Thyroid gland (tissue), 4 donors: ENCODE measurements around the gene CHMP2A. TPM values are rescaled to one million over a fixed set of nuclear protein-coding genes. Genes with fewer than 3 reads are reported as not detected.

Experiments
- DNase-seq, 2 donors: peaks; one replicate each; pipeline ENCODE4 v3.0.0-alpha.2; 2019
- H3K27ac ChIP-seq, 3 donors: fragments of 200-600 bp; sonication (generic); 1 replicate in 2 of 3; 2 replicates in 1 of 3; pipeline ENCODE4 v1.5.1; 2016 to 2019; ENCODE audit warnings: mild to moderate bottlenecking in 1 of 3, moderate library complexity in 1 of 3
- H3K27me3 ChIP-seq: fragments of 200-600 bp; sonication (generic); one replicate; pipeline ENCODE4 v1.5.1; 2019
- H3K36me3 ChIP-seq, 2 donors: fragments of 200-600 bp; sonication (generic); one replicate each; pipeline ENCODE4 v1.5.1; 2016 to 2019
- H3K4me1 ChIP-seq, 2 donors: fragments of 200-600 bp; sonication (generic); one replicate each; pipeline ENCODE4 v1.5.1; 2017 to 2019
- H3K4me3 ChIP-seq, 3 donors: fragments of 200-600 bp; sonication (generic); replicated peaks in 1 of 3; 1 replicate in 2 of 3; 2 replicates in 1 of 3; pipeline ENCODE4 v1.5.1; 2016; ENCODE audit warnings: mild to moderate bottlenecking in 1 of 3
- H3K9me3 ChIP-seq: fragments of 200-600 bp; sonication (generic); one replicate; pipeline ENCODE4 v1.5.1; 2017
- POLR2A ChIP-seq, 2 donors: fragments of 450-650 bp; IDR thresholded peaks; one replicate each; pipeline ENCODE4 v1.6.1; 2017; ENCODE audit warnings: antibody characterized with exemption in 2 of 2, mild to moderate bottlenecking in 2 of 2, moderate library complexity in 1 of 2
- WGBS, 2 donors: methylation state at CpG; one replicate each; pipeline ENCODE4 v1.1.5; 2017; 5-methylcytosine and 5-hydroxymethylcytosine counted together
- intact Hi-C: fragments of 100-400 bp; cut with DNase I; formaldehyde crosslinking; loops from one replicate; pipeline ENCODE4 v1.15.1; 2023
- total RNA-seq, 4 donors: library from RNA; depleted of rRNA; stranded (reverse); fragments of >200 nt; gene quantifications; one replicate each; pipeline ENCODE4 v1.2.3, GENCODE V29; 2016
- TF ChIP-seq, protein P1 (sequence below), 6 experiments: fragments of 200-600 bp in 3 of 6; fragments of 450-650 bp in 3 of 6; sonication (generic) in 3 of 6; IDR thresholded peaks; one replicate each; pipeline ENCODE4 v1.5.1; 2016 to 2019; ENCODE audit warnings: antibody characterized with exemption in 6 of 6, mild to moderate bottlenecking in 2 of 6, inconsistent platforms in 1 of 6, moderate library complexity in 1 of 6

CHMP2A gene
- total RNA-seq, 4 donors from 2014 or later: 123 to 155 (median 148) TPM

DNA sequence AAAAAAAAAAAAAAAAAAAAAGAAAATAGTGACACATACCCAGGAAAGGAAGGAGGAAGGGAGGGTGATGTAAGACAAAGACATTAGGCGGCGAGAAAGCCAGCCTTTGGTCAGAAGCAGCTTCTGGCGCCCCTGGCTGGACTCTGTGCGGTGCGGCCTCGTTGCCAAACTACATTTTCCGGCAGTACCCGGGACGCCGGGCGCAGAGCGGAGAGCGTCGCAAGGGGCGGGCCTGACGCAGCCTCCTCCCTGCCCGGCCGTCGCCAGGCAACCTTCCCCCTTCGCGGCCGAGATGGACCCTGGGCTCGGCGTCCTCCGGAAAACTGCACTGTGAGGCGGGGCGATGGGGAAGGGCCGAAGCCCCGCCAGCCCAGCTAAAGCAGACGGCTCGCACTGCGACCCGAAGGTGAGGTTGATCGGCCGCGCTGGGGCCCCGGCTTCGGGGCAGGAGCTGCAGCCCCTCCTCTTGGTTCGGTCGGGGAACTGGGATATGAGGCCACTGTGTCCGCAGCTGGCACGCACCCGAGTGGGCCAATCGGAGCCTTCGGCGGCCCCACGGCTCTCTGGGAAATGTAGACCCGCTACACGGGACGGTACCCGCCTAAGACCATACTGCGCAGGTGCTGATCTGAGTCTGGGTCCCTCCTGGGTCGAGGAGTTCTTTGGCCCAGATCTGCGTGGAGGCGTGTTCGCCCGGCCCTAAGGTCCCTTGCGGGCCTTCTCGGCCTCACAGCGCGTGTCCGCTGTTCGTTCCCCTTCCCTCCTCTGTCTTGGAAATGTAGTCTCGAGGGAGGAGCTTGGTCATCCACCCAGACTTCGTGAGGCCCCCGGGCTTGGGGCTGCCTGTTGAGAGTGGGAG lies 20.5 kb upstream of the CHMP2A start:
- 0 to 1% methylated on average over 30 to 42 of the region's 66 CpGs for WGBS, 2 donors
- peaks cover 17 to 19% of the 10 kb centered on the region in 2 donors for H3K4me1 ChIP-seq

DNA sequence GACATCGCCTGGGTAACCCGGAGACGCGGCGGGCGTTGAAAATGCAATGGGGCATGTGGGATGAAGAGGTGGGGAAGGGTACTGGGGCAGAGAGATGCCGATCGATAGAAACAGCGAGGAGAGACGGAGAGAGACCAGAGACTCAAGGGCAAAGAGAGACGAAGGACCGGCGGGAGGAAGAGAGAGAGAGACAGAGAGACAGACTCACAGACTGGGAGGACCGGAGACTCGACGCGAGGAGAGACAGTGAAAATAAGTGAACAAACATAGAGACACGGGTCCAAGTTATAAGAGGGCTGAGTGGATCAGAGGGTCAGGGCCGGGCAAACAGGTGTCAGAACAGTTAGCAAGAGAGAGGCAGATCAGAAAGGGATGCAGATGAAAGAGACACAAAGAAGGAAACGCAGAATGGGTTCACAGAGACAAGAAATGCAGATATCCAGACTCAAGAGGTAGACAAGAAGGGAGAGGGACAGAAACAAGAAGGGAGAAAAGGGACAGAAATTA lies 18.8 kb upstream of the CHMP2A start:
- H3K4me1 ChIP-seq: peaks cover 17 to 19% of the 10 kb centered on the region in 2 donors
- no peak for DNase-seq
- no peak for TF ChIP-seq POLR2A (IDR thresholded peaks at IDR 0.05)
- TF ChIP-seq, protein P1, sequence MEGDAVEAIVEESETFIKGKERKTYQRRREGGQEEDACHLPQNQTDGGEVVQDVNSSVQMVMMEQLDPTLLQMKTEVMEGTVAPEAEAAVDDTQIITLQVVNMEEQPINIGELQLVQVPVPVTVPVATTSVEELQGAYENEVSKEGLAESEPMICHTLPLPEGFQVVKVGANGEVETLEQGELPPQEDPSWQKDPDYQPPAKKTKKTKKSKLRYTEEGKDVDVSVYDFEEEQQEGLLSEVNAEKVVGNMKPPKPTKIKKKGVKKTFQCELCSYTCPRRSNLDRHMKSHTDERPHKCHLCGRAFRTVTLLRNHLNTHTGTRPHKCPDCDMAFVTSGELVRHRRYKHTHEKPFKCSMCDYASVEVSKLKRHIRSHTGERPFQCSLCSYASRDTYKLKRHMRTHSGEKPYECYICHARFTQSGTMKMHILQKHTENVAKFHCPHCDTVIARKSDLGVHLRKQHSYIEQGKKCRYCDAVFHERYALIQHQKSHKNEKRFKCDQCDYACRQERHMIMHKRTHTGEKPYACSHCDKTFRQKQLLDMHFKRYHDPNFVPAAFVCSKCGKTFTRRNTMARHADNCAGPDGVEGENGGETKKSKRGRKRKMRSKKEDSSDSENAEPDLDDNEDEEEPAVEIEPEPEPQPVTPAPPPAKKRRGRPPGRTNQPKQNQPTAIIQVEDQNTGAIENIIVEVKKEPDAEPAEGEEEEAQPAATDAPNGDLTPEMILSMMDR (IDR thresholded peaks at IDR 0.05): no peak
- H3K36me3 ChIP-seq: peaks cover 13 to 14% of the 10 kb centered on the region in 2 donors
- 1 to 2% methylated on average over 20 of the region's 20 CpGs for WGBS, 2 donors
- H3K27me3 ChIP-seq: no peaks in the 10 kb centered on the region
- no peaks in the 10 kb centered on the region for H3K9me3 ChIP-seq
- intact Hi-C loops: no loop called here
- H3K4me3 ChIP-seq: peak overlapping the region in 2 of 3 donors; percentile 2 to 72
- H3K27ac ChIP-seq: peak overlapping the region; percentile 70 to 98 (median 93)

More for the DNA sequence above, 20.5 kb upstream of the CHMP2A start:
- TF ChIP-seq POLR2A (IDR thresholded peaks at IDR 0.05): peak in 1 of 2 donors; percentile 73
- TF ChIP-seq, protein P1 (IDR thresholded peaks at IDR 0.05): peak in 1 of 6 experiments; percentile 6
- peak; percentile 90 to 94 for DNase-seq
- peak overlapping the region; percentile 67 to 96 (median 87) for H3K27ac ChIP-seq
- H3K9me3 ChIP-seq: no peaks in the 10 kb centered on the region
- H3K27me3 ChIP-seq: no peaks in the 10 kb centered on the region
- peak overlapping the region; percentile 30 to 84 (median 52) for H3K4me3 ChIP-seq
- intact Hi-C loops: no loop called here
- H3K36me3 ChIP-seq: peaks cover 2 to 10% of the 10 kb centered on the region in 2 donors

DNA sequence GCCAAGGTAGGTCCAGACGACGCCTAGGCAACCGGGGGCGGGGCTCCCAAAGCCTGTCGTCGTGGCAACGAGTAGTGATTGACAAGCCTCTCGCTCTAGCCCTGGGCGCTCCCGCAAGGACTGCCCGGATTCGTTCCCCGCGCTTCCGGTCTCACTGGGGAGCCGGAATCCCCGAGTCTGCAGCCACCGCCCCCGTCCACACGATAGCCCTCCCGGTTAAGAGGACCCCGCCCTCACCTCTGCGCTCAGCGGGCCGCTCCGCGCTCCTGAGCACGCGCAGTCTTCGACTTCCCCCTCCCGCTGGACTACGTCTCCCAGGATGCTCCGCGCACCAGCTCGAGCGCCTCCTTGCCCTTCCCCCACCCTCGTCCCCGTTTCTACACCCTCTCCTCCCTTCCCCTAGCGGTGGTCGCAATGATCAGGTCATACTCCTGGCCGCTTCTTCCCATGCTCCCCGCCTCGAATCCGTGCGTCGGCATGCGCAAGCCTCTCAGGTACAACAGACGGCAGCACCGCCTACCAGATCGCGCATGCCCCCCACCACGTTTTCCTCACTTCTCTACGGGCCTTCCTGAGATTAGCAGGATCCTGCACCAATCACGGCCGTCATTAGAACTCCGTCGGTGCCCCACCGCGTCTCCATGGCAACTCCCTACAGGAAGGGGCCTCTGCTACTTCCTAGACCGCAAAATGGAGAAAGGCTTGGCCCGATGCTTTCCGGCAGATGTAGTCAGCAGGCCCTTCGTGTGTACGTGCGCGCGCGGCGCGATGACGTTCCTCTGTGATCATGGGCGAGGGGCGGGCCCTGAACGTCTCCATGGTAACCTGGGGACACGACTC lies 18.1 kb upstream of the CHMP2A start, which contains the start of gene MZF1:
Gene MZF1 (minus strand): TSS at position 518 of the 840 bp plus-strand sequence. CDS start 1,946 bp downstream, outside the sequence.
- TF ChIP-seq, protein P1 (IDR thresholded peaks at IDR 0.05): peak in 4 of 6 experiments; percentile 5 to 32 (median 20)
- TF ChIP-seq POLR2A (IDR thresholded peaks at IDR 0.05): peak in 1 of 2 donors; percentile 63
- H3K9me3 ChIP-seq: no peaks in the 10 kb centered on the region
- peaks cover 13 to 14% of the 10 kb centered on the region in 2 donors for H3K36me3 ChIP-seq
- H3K27me3 ChIP-seq: no peaks in the 10 kb centered on the region
- peak within 1 kb of the TSS; percentile 88 to 98 (median 93) for H3K27ac ChIP-seq
- DNase-seq: peak; percentile 100
- 0% methylated on average over 55 to 57 of the region's 75 CpGs for WGBS, 2 donors
- peaks cover 17 to 19% of the 10 kb centered on the region in 2 donors for H3K4me1 ChIP-seq
- intact Hi-C loops: no loop called here
- peak within 1 kb of the TSS; percentile 20 to 72 (median 21) for H3K4me3 ChIP-seq

DNA sequence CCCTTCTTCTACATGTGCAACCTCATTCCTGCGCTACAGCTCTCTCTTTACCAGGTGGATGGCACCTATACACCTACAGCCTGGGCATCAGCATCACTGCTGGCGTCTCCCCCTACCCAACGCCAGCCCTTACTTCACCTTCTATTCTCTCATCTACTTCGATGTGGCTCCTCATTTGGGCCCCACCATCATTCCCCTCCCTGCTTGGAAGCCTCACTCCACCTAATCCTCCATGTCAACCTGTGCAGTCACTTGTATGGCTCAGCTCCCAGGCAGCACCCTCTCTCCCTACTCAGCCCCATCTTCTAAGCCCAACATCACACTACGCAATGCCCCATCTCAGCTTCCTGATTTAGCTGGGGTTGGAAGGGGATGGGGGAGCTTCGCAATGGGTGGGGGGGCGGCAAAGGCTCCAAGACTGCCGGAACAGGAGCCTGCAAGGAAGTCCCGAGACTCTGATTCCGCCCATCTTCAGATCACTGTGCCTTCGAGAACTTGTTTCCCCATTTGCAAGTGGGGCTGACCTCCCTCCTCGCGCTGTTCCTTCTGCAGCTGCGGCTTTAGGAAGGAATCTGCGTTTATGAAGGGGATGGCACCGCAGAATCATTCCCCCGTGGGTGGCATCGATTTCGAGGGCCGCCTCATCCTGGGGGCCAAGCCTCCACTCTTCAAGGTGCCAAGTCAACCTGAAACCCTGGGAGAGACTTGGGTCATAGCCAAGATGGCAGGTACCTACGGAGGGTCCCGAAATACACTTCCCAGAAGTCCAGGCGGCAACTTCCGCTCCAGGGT lies 17.3 kb upstream of the CHMP2A start:
- DNase-seq: no peak
- Histone ChIP-seq H3K4me3 (peak overlapping the region in 1 of 3 donors; percentile 72), H3K4me1 (peaks cover 17 to 19% of the 10 kb centered on the region in 2 donors), H3K36me3 (peaks cover 13 to 17% of the 10 kb centered on the region in 2 donors), H3K27ac (peak overlapping the region; percentile 88 to 98 (median 93)), H3K9me3 (no peaks in the 10 kb centered on the region), H3K27me3 (no peaks in the 10 kb centered on the region)
- TF ChIP-seq, protein P1 (IDR thresholded peaks at IDR 0.05): no peak
- TF ChIP-seq POLR2A (IDR thresholded peaks at IDR 0.05): no peak
- intact Hi-C loops: no loop called here
- WGBS, 2 donors: 50 to 66% methylated on average over 17 to 21 of the region's 24 CpGs
